GM21528 (cell line): ENCODE data around the gene ARHGEF39.

ENCODE experiments used
- ATAC-seq: cut with Tn5 transposase; IDR thresholded peaks from one replicate; pipeline ENCODE4 v1.9.1; 2021; ENCODE audit warnings: mild to moderate bottlenecking, moderate library complexity; ENCODE audit not compliant: unreplicated experiment, low FRiP score

The ARHGEF39 gene

DNA sequence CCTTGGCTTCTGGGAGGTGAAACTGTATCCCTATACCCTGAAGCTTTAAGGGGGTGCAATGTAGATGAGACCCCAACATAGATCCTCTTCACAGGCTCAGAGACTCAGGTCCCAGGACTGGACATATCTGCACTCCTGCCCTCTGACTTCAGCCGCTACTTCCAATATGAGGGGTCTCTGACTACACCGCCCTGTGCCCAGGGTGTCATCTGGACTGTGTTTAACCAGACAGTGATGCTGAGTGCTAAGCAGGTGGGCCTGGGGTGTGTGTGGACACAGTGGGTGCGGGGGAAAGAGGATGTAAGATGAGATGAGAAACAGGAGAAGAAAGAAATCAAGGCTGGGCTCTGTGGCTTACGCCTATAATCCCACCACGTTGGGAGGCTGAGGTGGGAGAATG lies 14.1 kb upstream of the ARHGEF39 start:
- ATAC-seq, result no peak

DNA sequence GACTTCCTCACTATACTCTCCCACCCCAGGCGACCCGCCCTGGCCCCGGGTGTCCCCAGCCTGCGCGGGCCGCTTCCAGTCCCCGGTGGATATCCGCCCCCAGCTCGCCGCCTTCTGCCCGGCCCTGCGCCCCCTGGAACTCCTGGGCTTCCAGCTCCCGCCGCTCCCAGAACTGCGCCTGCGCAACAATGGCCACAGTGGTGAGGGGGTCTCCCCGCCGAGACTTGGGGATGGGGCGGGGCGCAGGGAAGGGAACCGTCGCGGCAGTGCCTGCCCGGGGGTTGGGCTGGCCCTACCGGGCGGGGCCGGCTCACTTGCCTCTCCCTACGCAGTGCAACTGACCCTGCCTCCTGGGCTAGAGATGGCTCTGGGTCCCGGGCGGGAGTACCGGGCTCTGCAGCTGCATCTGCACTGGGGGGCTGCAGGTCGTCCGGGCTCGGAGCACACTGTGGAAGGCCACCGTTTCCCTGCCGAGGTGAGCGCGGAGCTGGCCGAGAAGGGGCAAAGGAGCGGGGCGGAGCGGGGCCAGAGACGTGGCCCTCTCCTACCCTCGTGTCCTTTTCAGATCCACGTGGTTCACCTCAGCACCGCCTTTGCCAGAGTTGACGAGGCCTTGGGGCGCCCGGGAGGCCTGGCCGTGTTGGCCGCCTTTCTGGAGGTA lies 10.9 kb upstream of the ARHGEF39 start:
- ATAC-seq, result no peak

- ATAC-seq, result no peak
These were observed 10.2 kb upstream of the ARHGEF39 start for GRCh38 chr9:35675204-35675603.

DNA sequence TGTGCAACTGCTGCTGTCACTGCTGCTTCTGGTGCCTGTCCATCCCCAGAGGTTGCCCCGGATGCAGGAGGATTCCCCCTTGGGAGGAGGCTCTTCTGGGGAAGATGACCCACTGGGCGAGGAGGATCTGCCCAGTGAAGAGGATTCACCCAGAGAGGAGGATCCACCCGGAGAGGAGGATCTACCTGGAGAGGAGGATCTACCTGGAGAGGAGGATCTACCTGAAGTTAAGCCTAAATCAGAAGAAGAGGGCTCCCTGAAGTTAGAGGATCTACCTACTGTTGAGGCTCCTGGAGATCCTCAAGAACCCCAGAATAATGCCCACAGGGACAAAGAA lies 9.0 kb upstream of the ARHGEF39 start:
- no peak for ATAC-seq

GRCh38 chr9:35673132-35674024 lies 8.4 kb upstream of the ARHGEF39 start, which contains the start of gene CA9:
Gene CA9 (plus strand): TSS chr9:35673928. CDS start chr9:35673960, 32 bp downstream.
- ATAC-seq, result no peak

DNA sequence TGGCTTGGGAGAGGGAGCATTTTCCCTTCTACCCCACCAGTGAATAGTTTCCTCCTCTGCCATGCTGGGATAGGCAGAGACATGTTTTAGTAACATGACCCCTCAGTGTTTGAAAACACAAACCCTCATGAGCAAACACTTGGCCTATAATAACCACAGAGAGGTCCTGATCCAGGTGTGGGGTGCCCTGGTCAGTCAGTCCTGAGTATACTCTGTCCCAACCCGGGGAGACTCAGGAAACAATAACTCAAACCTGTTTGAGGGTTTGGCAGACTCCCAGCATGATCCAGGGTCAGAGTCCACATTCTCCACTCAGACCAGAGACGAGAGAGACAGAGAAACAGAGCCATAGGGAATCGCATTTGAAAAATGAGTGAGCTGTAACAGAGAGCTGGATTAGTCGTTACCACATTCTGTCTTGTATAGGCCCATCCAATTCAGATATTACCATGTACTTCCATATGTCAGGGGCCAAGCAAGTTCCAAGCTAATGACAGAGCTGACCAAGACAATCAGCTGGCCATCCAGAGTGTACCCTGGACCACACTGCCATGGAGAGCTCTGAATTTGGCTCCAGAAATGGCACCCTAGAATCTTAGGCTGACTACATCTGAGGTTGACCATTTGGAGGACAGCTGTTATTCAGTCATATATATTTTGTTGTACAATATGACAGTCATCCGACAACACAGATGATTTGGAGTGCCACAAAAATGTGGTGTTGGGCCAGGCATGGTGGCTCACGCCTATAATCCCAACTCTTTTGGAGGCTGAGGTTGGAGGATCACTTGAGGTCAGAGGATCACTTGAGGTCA lies 4.5 kb upstream of the ARHGEF39 start:
- ATAC-seq, result no peak

DNA sequence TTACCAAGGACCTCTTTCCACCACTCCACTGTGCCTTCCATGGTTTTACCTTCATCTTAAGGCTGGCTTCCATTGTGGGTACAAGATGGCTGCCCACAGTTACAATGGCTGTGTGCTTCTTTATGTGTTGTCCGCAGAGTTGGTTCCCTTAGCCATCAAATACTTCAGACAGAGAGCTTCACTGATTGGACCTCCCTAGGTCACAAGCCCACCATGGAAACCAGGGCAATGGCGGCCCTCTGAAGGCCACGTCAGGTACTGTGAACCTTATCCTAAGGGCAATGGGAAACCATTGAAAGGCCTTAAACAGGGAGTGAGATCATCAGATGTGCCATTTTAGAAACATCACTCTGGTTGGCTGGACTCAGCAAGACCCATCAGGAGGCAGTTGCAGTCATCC lies 2.9 kb upstream of the ARHGEF39 start:
- ATAC-seq, result no peak

DNA sequence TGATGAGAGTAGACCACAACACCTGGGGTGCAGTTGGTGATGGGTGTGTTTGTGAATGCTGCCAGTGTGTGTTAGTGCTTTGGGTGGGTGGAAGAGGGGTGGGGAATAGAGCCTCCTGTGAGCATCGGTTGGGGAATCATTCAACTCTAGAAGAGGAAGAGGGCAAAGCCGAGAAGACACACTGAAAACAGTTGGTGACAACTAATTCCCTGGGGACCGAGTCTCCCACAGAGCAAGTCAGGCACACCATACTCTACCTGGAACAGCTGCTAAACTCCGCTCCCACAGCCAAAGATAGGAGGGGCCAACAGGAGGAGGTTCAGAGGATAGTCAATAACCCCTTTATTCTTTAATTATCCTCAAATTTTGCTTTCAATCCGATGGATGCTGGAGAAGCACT lies 1.6 kb upstream of the ARHGEF39 start:
- no peak for ATAC-seq

DNA sequence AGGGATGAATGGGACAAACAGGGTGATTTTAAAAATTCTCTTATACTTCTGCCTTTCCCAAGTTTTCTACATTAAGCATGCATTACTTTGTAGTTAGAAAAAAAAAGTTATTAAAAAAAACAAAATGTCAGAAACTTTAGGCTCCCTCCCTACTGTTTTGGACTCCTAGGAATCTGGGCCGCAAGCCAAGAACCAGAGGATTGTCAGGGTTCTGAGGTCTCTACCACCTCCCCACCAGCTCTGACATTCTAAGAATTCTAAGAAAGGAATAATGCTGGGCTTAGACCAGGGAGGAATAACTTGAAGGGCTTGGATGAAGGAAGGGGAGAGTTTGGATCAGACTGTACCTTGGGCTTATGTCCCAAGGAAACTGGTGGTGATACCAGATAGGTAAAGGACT lies 1.1 kb upstream of the ARHGEF39 start:
- ATAC-seq, result no peak

DNA sequence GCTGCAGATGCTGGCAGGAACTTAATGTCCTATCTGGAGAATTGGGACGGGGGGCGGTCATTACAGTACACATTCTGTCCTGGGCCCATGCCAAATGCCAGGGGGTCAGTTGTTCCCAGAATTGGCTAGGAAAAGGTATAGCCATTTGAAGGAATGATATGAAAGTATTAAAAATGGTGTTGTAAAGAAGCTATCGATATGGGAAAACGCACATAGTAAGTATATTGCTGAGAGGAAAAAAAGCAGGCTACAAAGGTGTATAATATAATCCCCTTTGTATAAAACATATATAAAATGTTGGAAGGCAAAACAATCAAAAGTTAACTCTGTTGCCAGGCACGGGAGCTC lies 450 bp upstream of the ARHGEF39 start:
- no peak for ATAC-seq

- ATAC-seq, result no peak
These were observed 2.6 kb downstream of the ARHGEF39 start for GRCh38 chr9:35662437-35662836.

DNA sequence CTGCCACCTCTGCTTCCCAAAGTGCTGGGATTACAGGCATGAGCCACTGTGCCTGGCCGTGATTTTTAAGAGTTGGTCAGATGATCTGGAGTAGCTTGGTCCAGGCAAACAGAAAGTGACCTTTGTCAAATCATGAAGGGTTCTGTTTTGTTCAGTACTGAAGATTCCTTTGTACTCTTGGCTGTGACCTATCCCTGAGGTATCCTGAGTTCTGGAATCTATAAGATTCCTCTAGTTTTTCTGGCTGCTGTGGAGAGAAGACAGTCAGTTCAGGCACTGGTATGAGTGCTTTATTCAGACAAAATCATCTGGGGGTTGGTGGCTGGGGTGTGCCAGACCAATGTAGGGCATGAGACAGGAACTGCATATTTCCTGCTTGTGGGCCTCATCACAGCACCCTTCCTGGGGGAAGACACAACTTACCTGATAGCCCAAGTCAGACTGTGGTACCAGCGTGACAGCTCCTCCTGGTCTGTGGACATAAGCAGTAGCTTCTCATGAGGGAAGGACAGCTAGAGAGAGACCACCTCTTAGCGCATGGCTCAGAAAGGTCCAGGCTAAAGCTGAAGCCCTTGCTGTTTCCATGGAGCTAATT lies 3.1 kb downstream of the ARHGEF39 start:
- no peak for ATAC-seq

- no peak for ATAC-seq
These were observed 4.0 kb downstream of the ARHGEF39 start for GRCh38 chr9:35660966-35661415.

GRCh38 chr9:35659340-35659739 lies 5.7 kb downstream of the ARHGEF39 start:
- ATAC-seq, result no peak

- peak; percentile 0 for ATAC-seq
These were observed 6.1 kb downstream of the ARHGEF39 start for GRCh38 chr9:35658968-35659220.

- ATAC-seq, result peak; percentile 54
These were observed 6.6 kb downstream of the ARHGEF39 start, which contains the start of gene CCDC107 for GRCh38 chr9:35658137-35658967. Gene CCDC107 (plus strand): TSS chr9:35658292. CDS start chr9:35658380, 88 bp downstream.

DNA sequence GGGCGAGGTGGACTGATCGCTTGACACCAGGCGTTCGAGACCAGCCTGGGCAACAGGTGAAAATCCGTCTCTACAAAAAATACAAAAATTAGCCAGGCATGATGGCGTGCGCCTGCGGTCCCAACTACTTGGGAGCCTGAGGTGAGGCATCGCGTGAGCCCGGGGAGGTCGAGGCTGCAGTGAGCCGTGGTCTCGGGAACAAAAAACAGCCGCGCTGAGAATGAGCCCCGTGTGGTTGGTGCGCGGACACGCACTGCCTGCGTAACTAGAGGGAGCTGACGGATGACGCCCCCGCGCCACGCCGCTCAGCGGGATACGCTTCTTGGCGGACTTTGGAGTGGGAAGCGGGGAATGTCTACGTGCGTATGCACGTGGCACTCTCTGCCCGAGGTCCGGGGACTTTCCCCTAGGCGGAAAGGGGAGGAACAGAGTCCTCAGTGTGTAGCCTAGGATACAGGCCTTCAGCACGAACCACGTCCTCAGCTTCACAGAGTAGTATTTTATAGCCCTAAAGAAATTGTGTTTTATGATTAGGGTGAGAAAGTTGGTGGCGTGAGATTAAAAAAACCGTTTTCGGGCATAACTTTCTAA lies 7.4 kb downstream of the ARHGEF39 start, which contains the start of gene RMRP:
Gene RMRP (minus strand): TSS at position 474 of the 591 bp plus-strand sequence.
- peak; percentile 86 for ATAC-seq

- no peak for ATAC-seq
These were observed 8.0 kb downstream of the ARHGEF39 start for GRCh38 chr9:35656831-35657545.

GRCh38 chr9:35656348-35656747 lies 8.6 kb downstream of the ARHGEF39 start:
- ATAC-seq, result no peak
